ENCODE results near the gene SLC25A19. TPM values are rescaled to one million over a fixed set of nuclear protein-coding genes. Genes with fewer than 3 reads are reported as not detected.

The SLC25A19 gene
- total RNA-seq, 4 donors from 2014 or later, result 6.1 to 18.7 (median 14.4) TPM

DNA sequence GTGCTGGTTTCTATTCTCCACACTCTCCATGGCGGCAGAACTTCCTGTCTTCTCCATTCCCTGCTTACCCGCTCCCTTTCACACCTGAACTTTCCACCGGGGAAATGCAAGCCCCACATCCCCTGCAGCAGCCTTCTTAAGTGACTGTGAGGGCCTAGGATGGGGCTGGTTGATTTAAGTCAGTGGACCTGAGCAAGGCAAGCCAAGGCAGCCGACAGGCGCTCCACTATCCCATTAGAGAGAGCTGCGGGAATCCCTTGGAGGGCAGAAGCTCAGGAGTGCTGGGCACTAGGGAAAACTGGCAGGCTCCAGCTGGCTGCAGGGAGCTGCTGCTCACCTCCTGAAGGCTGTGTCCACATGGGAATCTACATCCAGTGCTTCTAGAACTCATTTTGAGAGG, 36.1 kb upstream of the SLC25A19 start:
- no peak for ATAC-seq
- in situ Hi-C loops (cut with MboI; ENCODE audit: low sequenced_read_pairs in 4 of 4), result loop anchor here in 3 of 4 donors (5.0 to 10.0 kb wide), 3 partner anchors 82 to 89 kb away; partner anchors contain the start of gene GRB2 (in 1 of the 3)
- H3K36me3 ChIP-seq, result peaks cover 0 to 14% of the 10 kb centered on the region in 2 donors
- peak overlapping the region in 3 of 4 donors; percentile 2 to 47 (median 15) for H3K27ac ChIP-seq
- H3K9me3 ChIP-seq, result no peaks in the 10 kb centered on the region
- H3K4me1 ChIP-seq, result peaks cover 8 to 12% of the 10 kb centered on the region in 2 donors
- no peaks in the 10 kb centered on the region for H3K27me3 ChIP-seq
- intact Hi-C loops (cut with DNase I; ENCODE audit: low total_unique reads), result no loop called here
- no peak for DNase-seq
- TF ChIP-seq, protein P1, sequence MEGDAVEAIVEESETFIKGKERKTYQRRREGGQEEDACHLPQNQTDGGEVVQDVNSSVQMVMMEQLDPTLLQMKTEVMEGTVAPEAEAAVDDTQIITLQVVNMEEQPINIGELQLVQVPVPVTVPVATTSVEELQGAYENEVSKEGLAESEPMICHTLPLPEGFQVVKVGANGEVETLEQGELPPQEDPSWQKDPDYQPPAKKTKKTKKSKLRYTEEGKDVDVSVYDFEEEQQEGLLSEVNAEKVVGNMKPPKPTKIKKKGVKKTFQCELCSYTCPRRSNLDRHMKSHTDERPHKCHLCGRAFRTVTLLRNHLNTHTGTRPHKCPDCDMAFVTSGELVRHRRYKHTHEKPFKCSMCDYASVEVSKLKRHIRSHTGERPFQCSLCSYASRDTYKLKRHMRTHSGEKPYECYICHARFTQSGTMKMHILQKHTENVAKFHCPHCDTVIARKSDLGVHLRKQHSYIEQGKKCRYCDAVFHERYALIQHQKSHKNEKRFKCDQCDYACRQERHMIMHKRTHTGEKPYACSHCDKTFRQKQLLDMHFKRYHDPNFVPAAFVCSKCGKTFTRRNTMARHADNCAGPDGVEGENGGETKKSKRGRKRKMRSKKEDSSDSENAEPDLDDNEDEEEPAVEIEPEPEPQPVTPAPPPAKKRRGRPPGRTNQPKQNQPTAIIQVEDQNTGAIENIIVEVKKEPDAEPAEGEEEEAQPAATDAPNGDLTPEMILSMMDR (IDR thresholded peaks at IDR 0.05 in 4 of 5, conservative IDR thresholded peaks at IDR 0.05 in 1 of 5), result no peak
- no peak for TF ChIP-seq POLR2A (IDR thresholded peaks at IDR 0.05)
- no peak overlapping the region for H3K4me3 ChIP-seq

DNA sequence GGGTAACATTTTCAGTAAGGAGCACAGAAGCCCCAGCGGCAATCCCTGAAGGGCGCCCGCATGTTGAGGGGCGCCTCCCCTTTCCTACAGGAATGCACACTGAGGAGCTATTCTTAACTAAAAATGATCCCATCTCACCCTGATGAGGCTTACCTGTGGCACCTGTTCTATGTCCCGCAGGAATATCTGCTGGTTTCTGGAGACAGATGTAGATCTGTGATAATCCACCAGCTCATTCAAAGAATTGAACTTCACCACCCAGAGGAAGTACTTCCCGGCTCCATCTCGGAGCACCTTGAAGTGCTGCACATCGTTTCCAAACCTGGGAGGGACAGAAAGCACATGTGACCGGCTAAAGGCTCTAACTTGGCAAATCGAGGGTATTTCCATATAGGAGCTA, 32.3 kb upstream of the SLC25A19 start:
- Histone ChIP-seq H3K36me3 (peaks cover 0 to 37% of the 10 kb centered on the region in 2 donors), H3K27me3 (no peaks in the 10 kb centered on the region), H3K27ac (no peak overlapping the region), H3K4me1 (peaks cover 8 to 12% of the 10 kb centered on the region in 2 donors), H3K9me3 (no peaks in the 10 kb centered on the region), H3K4me3 (no peak overlapping the region)
- no peak for DNase-seq
- in situ Hi-C loops (cut with MboI; ENCODE audit: low sequenced_read_pairs in 4 of 4) (loop anchor here in 3 of 4 donors (10.0 to 25.0 kb wide), 2 partner anchors 93 to 216 kb away; partner anchors contain the start of gene LLGL2 (in 3 of the 3)), intact Hi-C loops (cut with DNase I; ENCODE audit: low total_unique reads) (no loop called here)
- no peak for TF ChIP-seq POLR2A (IDR thresholded peaks at IDR 0.05)
- TF ChIP-seq, protein P1 (IDR thresholded peaks at IDR 0.05 in 4 of 5, conservative IDR thresholded peaks at IDR 0.05 in 1 of 5), result no peak
- no peak for ATAC-seq

DNA sequence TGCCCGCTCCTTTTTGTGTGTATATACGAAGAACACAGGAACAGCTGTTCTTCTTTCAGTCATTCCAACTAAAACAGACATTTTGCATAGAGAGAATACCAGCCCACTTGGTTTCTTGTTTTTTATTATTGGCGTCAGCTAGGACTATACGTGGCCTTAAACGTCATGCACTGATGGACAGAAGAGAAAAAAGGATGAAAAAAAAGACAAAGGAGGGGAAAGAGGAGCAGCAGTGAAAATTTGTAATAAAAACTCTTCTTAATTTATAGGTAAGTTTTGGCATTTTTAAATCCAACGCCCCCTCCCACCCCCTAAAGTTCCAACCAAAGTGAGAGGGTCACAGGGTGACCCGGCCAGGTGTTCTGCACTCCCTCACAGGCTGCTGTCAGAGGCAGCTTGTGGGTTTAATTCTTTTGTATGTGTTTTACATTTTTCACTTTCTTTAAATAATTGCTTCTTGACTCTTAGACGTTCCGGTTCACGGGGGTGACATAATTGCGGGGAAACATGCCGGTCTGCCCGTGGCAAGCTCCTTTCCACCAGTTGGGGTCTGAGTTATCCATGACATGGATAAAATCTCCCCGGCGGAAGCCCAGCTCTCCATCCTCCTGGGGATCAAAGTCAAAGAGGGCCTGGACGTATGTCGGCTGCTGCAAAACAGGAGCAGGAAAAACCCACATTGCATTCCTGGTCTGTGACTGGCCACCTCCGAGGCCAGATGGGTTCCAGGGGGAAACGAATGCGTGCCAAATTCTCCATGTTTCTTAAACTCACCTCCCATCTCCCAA, 30.9 kb upstream of the SLC25A19 start:
- Histone ChIP-seq H3K4me3 (no peak overlapping the region), H3K36me3 (peaks cover 0 to 37% of the 10 kb centered on the region in 2 donors), H3K4me1 (peaks cover 6 to 8% of the 10 kb centered on the region in 2 donors), H3K9me3 (no peaks in the 10 kb centered on the region), H3K27ac (no peak overlapping the region), H3K27me3 (no peaks in the 10 kb centered on the region)
- in situ Hi-C loops (cut with MboI; ENCODE audit: low sequenced_read_pairs in 4 of 4), result loop anchor here in 3 of 4 donors (10.0 to 25.0 kb wide), 2 partner anchors 95 to 217 kb away; partner anchors contain the start of gene LLGL2 (in 3 of the 3)
- intact Hi-C loops (cut with DNase I; ENCODE audit: low total_unique reads), result no loop called here
- ATAC-seq (no peak), DNase-seq (no peak)
- TF ChIP-seq, protein P1 (IDR thresholded peaks at IDR 0.05 in 4 of 5, conservative IDR thresholded peaks at IDR 0.05 in 1 of 5), result no peak
- TF ChIP-seq POLR2A (IDR thresholded peaks at IDR 0.05), result no peak

DNA sequence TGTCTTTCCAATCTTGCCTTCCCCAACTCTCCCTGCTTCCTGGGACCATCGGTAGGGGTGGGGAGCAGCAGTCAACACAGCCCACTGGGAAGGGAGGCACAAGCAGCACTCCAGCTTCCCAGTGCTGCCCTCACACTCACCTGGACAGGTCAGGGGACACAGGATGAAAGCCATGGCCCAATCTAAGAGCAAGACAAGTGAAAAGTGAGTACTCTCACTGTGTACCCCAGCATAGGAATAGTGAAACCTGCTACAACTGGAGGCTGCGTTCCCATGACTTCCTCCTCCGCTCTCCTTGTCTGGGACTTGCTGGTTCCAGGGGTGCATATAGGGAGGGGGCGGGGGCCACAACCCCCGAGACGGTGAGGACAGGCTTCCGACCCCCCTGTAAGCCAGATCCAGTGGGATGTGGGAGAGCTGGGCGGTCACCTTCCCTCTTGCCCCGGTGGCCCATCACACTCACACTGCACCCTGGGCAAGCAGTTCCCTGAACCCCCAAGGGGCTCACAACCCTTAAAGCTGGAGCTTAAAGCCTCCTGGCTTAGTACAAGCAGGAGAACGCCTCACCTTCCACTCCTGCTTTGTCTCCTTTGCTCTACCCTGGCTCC, 29.5 kb upstream of the SLC25A19 start:
- Histone ChIP-seq H3K27me3 (no peaks in the 10 kb centered on the region), H3K4me3 (no peak overlapping the region), H3K9me3 (no peaks in the 10 kb centered on the region), H3K36me3 (peaks cover 0 to 37% of the 10 kb centered on the region in 2 donors), H3K4me1 (peaks cover 6% of the 10 kb centered on the region in 2 donors), H3K27ac (no peak overlapping the region)
- in situ Hi-C loops (cut with MboI; ENCODE audit: low sequenced_read_pairs in 4 of 4), result loop anchor here in 3 of 4 donors (25.0 kb wide), 1 partner anchor 219 kb away; the partner anchor contains the start of gene LLGL2 (in 3 of the 3)
- no peak for DNase-seq
- intact Hi-C loops (cut with DNase I; ENCODE audit: low total_unique reads), result no loop called here
- no peak for ATAC-seq
- no peak for TF ChIP-seq POLR2A (IDR thresholded peaks at IDR 0.05)
- TF ChIP-seq, protein P1 (IDR thresholded peaks at IDR 0.05 in 4 of 5, conservative IDR thresholded peaks at IDR 0.05 in 1 of 5), result no peak
